GM18870 (cell line): ENCODE measurements around the gene FAM13A.
"Not testable (repeated sequence)": the region's sequence is repeated elsewhere in the genome, so short reads cannot be mapped to it uniquely, and the experiment has no call there.

Source experiments
- ATAC-seq: cut with Tn5 transposase; IDR thresholded peaks from one replicate; pipeline ENCODE4 v1.9.1; 2021; ENCODE audit warnings: moderate library complexity; ENCODE audit not compliant: unreplicated experiment

Gene FAM13A

GRCh38 chr4:89000844-89001360, 56.1 kb downstream of the FAM13A start:
- ATAC-seq, result no peak

GRCh38 chr4:89000382-89000781, 56.6 kb downstream of the FAM13A start:
- no peak for ATAC-seq

DNA sequence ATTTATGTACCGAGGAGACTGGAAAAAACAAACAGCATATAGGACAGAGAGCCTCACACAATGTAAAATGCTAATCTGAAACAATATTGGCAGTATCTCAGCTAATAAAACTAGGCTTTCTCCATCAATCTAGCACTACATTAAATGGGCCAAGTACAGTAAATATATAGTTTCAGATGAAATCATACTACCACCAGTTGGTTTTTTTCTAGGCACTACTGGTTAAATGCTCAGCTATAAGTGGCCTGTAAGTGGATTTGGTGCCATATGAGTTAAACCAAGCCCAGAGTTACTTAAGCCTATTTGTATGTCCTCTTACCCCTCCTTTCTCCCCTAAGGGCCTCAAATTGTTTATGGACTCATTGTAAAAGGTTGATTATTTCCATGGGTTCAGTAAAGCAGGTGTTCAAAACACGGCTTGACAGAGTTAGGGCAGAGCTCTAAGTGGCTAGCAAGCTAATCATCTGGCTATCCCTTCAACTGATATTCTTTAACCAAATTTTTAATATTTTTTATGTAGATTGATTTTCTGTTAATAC, 57.5 kb downstream of the FAM13A start:
- no peak for ATAC-seq

DNA sequence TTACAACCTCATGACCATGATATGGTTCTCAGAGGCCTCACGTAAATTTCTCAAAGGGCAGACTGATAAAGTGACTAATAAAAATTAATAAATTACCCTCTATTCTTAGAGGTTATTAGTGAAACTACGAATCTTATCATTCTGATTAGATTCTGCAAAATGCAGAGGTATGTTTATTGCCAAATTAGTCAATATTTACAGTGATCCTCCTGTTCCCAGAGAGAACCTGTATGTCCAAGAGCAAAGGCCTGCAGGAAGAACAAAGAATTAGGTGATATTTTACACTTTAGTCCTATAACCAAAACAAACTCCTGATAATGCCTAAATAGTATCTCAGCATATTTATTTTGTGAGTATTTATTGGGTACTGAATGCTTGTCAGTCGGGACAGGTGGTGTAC, 58.1 kb downstream of the FAM13A start:
- no peak for ATAC-seq

DNA sequence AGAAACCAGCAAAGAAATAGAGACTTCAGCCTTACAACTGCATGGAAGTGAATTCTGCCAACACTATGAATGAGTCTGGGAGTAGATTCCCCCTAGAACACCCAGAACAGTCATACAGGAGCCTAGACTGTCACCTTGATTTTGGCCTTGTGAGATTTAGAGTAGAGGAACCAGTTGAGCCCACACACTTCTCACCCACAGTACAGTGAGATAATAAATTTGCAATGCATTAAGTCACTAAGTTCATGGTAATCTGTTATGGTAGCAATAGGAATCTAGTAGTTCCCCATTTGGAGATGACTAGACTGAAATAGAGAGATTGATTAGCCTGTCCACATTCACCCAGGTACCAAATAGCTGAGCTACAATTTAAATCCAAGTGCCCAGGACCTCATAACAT, 59.0 kb downstream of the FAM13A start:
- ATAC-seq, result no peak

- no peak for ATAC-seq
These were observed 61.1 kb downstream of the FAM13A start for GRCh38 chr4:88995874-88996273.

DNA sequence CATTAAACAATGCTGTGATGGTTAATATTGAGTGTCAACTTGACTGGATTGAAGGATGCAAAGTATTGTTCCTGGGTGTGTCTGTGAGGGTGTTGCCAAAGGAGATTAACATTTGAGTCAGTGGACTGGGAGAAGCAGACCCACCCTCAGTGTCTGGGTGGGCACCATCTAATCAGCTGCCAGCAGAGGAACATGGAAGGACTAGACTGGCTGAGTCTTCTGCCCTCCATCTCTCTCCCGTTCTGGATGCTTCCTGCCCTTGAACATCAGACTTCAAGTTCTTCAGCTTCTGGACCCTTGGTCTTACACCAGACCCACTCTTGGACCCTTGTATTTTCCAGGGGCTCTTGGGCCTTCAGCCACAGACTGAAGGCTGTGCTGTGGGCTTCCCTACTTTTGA, 61.7 kb downstream of the FAM13A start:
- not testable (repeated sequence) for ATAC-seq

- no peak for ATAC-seq
These were observed 63.7 kb downstream of the FAM13A start for GRCh38 chr4:88993246-88993645.

- ATAC-seq, result no peak
These were observed 65.2 kb downstream of the FAM13A start for GRCh38 chr4:88991746-88992145.

- ATAC-seq, result no peak
These were observed 67.0 kb downstream of the FAM13A start for GRCh38 chr4:88989990-88990389.

DNA sequence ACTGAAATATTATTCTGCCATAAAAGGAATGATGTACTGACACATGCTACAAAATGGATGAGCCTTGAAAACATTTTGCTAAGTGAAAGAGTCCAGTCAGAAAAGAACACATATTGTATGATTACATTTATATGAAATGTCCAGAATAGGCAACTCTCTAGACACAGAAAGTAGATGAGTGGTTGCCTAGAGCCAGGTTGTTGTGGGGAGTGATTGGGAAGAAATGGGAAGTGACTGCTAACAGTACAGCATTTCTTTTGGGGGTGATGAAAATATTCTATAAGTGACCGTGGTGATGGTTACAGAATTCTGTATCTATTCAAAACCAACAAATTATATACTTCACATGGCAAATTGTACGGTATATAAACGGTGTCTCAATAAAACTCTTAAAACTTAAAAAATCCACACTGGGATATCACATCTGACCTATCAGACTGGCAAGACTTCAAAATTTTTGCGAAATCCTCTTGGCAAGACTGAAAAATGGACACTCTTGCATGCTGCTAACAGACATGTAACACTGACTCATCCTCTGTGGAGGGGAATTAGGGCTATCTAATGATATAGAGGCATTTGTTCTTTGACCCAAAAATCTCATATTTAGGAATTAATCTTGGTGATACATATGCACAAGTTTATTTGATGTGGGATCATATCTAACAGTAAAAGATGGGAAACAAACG, 71.8 kb downstream of the FAM13A start:
- ATAC-seq, result no peak

DNA sequence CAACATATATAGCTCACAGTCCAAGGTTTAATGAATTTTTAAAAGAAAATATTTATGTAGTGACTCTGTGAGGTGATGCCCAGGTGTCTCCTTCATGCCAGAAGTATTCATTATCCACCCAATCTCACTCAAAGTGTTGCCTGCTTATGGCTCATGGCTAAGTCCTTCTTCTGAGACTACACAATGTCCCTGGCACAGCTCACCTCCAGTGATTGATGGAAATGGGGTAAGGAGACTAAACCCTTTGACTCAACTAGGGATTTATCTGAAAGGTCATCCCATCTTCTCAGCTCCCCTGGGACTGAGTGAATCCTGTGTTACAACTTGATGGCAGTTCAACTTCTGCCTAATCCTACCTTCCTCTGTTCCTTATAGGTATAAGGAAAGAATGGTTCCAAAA, 74.2 kb downstream of the FAM13A start:
- no peak for ATAC-seq

GRCh38 chr4:88981993-88982392, 75.0 kb downstream of the FAM13A start:
- peak; percentile 89 for ATAC-seq

DNA sequence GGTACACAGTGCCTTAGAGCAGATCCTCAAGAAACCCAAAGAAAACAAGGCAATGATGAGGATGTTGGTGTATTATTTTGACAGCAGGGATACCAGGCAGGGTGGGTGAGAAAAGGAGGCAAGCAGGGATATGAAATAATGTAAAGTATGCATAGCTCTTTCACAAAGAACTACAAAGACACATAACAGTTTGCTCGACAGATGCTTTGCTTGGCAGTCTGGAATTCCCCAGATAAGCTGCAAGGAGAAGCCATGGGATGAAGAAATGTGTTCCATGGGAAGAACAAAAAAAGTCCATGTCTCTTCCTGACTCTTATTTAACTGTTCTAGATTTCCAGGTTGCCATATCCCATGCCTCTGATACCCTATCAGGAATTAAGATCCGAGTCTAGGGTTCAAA, 75.4 kb downstream of the FAM13A start:
- no peak for ATAC-seq

DNA sequence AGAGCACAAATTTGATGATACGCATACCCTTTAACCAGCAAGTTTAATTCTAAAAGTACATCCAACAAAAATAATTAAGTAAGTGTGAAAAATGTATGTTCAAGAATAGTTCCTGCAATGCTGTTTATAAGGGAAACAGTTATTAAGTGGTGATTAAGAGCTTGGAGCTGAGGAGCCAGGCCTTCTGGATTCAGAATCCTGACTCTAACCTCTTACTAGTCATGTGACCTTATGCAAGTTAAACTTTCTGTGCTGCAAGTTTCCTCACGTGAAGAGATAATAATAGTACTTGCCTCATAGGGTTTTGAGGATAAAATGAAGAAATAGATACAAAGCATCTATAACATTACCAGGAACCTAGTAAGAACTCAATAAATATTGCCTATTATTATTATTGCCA, 77.7 kb downstream of the FAM13A start:
- no peak for ATAC-seq

- no peak for ATAC-seq
These were observed 80.3 kb downstream of the FAM13A start for GRCh38 chr4:88976775-88977035.

DNA sequence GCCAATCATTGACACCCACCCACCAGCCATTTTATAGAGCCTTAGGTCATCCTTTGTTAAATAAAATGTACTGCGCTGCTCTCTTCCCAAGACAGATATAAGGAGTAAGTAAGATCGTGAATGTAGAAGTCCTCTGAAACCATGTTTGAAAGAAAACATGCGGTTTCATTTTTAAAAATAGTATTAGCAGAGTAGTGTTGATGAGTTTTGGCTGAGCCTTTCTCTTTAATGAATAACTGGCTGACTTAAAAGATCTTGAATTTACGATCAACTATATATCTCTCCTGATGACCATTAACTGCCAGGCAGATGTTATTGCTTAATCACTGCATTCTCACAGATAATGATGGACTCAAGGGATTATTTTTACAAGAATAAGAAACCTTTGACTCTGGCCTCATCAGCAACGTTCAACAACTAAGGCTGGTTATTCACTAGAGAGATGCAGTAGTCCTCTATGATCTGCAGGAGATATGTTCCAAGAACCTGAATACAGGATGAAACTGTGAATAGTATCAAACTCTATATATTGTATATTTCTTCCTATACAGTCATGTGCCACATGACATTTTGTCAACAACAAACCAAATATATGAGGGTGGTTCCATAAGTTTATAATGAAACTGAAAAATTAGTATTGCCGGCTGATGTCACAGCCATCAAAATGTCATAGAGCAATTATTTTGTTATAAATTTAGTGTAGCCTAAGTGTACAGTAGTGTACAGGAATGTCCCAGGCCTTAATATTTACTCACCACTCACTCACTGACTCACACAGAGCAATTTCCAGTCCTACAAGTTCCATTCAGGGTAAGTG, 80.8 kb downstream of the FAM13A start:
- ATAC-seq, result no peak

GRCh38 chr4:88971536-88971935, 85.4 kb downstream of the FAM13A start:
- ATAC-seq, result no peak

GRCh38 chr4:88969746-88970145, 87.2 kb downstream of the FAM13A start:
- ATAC-seq, result no peak

GRCh38 chr4:88969271-88969670, 87.7 kb downstream of the FAM13A start:
- ATAC-seq, result no peak

- no peak for ATAC-seq
These were observed 89.1 kb downstream of the FAM13A start for GRCh38 chr4:88967883-88968331.

DNA sequence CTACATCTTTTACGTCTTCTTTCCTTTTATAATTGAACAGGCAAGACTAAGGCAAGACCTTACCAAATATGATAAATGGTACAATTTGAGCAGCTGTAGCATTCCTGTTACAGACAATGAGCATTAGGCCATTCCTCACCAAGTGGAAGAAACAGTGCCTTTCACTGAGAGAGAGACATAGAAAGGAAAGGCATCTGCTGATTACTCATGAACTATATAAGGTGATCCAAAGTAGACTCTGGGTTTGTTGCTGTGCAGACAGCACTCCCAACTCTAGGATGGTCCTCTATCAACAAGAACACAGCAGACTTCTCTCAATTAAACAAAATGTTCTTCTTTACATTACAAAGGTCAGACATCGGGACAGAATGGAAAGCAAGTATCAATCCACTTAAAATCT, 91.9 kb downstream of the FAM13A start:
- no peak for ATAC-seq
